ENCODE results near the gene TENM4.

DNA sequence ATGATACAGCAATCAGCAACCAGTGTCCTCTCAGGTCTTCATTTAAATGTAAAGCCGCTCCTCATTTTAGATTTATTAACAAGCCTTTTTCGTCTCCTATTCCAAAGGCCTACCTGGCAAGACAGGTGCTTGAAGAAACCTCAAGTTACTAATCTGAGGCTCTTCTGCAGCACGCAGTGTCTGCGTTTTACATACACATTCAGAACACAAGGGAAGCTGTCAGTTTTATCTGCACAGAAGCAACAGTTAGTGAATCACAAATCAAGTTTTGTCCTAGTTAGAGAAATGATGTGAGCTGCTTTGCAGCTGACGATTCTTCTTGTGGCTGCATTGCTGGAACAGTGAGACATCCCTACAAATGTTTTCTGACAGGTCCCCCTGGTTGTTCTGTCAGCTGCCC is 557.3 kb downstream of the TENM4 start:
- TF ChIP-seq TSHZ2 (CRISPR knock-in tag; IDR thresholded peaks at IDR 0.05) (no peak), CSDC2 (CRISPR knock-in tag; IDR thresholded peaks at IDR 0.05) (no peak)
